GM10266 (cell line): Measurements from ENCODE around the gene VPS9D1.

Source experiments
- DNase-seq: peaks from one replicate; pipeline ENCODE4 v3.0.0; 2012; ENCODE audit errors: extremely low spot score
- CTCF ChIP-seq: IDR thresholded peaks from 2 replicates; pipeline ENCODE4 v1.5.1; 2012; ENCODE audit warnings: mild to moderate bottlenecking, low read depth; ENCODE audit not compliant: control insufficient read depth, insufficient read depth; ENCODE audit errors: missing control alignments

Gene VPS9D1

GRCh38 chr16:89723279-89724250, 2.9 kb upstream of the VPS9D1 start:
- no peak for TF ChIP-seq CTCF
- DNase-seq: no peak

- peak; percentile 61 for DNase-seq
These were observed 1.9 kb upstream of the VPS9D1 start for GRCh38 chr16:89722392-89723278.

GRCh38 chr16:89721546-89722391, 1.1 kb upstream of the VPS9D1 start:
- DNase-seq: peak; percentile 65
- no peak for TF ChIP-seq CTCF

More at GRCh38 chr16:89722392-89723278, 1.9 kb upstream of the VPS9D1 start:
- TF ChIP-seq CTCF: no peak

GRCh38 chr16:89720551-89720812, 216 bp downstream of the VPS9D1 start:
- DNase-seq: no peak

GRCh38 chr16:89717688-89718505, 2.8 kb downstream of the VPS9D1 start:
- no peak for TF ChIP-seq CTCF
- DNase-seq: no peak

More at GRCh38 chr16:89720551-89720812, 216 bp downstream of the VPS9D1 start:
- no peak for TF ChIP-seq CTCF
